ENCODE data around the gene C14orf180.

GRCh38 chr14:104593241-104593701 lies 13.7 kb downstream of the C14orf180 start:
- no peak for TF ChIP-seq EZH2 (IDR thresholded peaks at IDR 0.05; ENCODE audit: low read length, missing control alignments)
- no peak for TF ChIP-seq CTCF (conservative IDR thresholded peaks at IDR 0.05 in 1 of 2, IDR thresholded peaks at IDR 0.05 in 1 of 2; ENCODE audit: low read depth in 1 of 2, low read length in 2 of 2)
